Mesangial cell (primary cell): ENCODE data around the gene TREH. TPM values are rescaled to one million over a fixed set of nuclear protein-coding genes. Genes with fewer than 3 reads are reported as not detected.

ENCODE experiments used
- total RNA-seq: library from RNA; depleted of rRNA; stranded (reverse); fragments of >200 nt; gene quantifications from 2 replicates; pipeline ENCODE4 v1.2.3, GENCODE V29; 2015

Gene TREH
- total RNA-seq: not detected in 2 replicates

GRCh38 chr11:118679483-118679882, at the start of gene TREH:
TSS of gene TREH (minus strand) at chr11:118679650. CDS start at chr11:118679627, 23 bp downstream.

GRCh38 chr11:118607401-118608359, 71.8 kb downstream of the TREH start, which contains the start of gene PHLDB1:
TSS of gene PHLDB1 (plus strand) at chr11:118607615. CDS start at chr11:118613837, 6,222 bp downstream.

Other genes starting within 250 kb of the TREH start
- 27.7 and 59.3 TPM in 2 replicates for gene KMT2A, start 243.2 kb downstream of the TREH start, total RNA-seq
- 0.38 and 0.49 TPM in 2 replicates for gene TTC36, start 152.2 kb downstream of the TREH start, total RNA-seq
- 31.1 and 40.8 TPM in 2 replicates for gene TMEM25, start 148.5 kb downstream of the TREH start, total RNA-seq
- gene IFT46, start 113.7 kb downstream of the TREH start, total RNA-seq: 16.0 and 17.1 TPM in 2 replicates
- 82.3 and 105 TPM in 2 replicates for gene ARCN1, start 107.2 kb downstream of the TREH start, total RNA-seq
- gene PHLDB1, start 72.0 kb downstream of the TREH start, total RNA-seq: 103 and 170 TPM in 2 replicates
- 49.2 and 53.9 TPM in 2 replicates for gene DDX6, start 111.5 kb upstream of the TREH start, total RNA-seq
- gene CXCR5, start 204.2 kb upstream of the TREH start, total RNA-seq: not detected in 2 replicates
- gene BCL9L, start 246.3 kb upstream of the TREH start, total RNA-seq: 30.3 and 58.2 TPM in 2 replicates